Measurements from ENCODE around the gene FKBP11.

The FKBP11 gene

DNA sequence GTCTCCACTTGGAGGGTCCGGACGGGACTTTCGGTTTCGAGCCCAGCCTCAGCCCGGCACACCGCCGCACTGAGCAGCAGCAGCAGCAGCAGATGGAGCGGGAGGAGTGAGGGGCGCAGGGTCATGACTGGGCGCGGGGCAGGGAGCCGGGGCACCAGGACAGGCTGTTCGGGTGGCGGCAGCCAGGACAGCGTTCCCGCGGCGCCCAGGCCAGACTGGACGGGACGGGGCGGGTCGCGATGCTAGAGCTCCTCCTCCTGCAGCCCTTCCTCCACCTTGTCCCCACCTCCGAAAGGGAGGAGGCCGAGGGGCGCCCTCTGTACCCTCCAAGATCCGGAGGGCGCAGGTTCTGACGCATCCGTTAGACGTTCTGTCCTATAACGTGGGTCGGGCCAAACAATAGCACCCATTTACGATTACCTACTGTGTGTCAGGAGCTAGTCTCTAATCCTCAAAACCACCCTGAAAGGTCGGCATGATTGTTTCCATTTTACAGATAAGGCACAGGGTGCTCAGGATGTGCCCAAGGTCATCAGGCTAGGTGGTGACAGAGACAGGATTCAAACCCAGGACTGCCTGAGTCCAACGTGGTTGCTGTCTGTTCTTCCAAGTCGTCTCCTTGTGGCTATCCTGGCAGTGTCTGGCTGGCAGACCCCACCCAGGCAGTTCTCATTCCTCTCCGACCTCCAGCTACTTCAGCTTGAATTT is at the start of gene FKBP11:
Gene FKBP11 (minus strand): TSS at position 189 of the 708 bp plus-strand sequence. CDS start 64 bp downstream, at position 125.
- DNase-seq (ENCODE audit: low read depth in 2 of 2): peak; percentile 69 to 76

DNA sequence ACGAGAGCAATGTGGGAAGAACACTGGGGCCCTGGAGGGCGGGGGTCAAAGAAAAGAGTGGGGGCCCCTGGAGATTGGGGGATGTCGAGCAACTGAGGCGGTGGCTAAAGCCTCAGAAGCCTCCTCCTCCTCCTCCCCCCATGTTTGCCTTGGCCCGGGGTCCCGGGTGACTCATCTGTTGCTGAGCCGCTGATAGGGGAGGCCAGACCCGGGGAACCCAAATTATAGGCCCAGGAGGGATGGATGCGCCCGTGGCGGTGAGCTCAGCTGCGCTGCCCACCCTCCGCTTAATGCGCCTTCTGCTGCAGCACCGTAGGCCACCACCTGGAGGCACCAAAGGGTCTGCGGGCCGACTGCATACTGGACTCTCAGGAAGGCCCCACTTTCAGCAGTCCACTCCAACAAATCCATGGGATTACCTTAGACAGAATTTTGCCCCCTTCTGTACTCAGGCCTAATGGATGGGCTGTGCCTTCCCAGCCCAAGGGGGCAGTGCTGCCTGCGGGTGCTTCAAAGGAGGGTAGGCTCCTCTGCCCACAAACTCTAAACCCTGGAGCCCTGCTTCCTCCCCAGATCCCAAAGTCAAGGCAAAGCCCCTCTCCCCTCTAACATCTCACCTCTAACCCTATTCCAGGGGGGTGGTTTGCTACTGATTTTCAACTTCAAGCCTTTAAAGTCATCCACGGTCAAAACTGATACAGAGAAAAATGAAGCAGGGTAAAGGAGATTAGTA is 48.8 kb upstream of the FKBP11 start:
- no peak for DNase-seq (ENCODE audit: low read depth in 2 of 2)

DNA sequence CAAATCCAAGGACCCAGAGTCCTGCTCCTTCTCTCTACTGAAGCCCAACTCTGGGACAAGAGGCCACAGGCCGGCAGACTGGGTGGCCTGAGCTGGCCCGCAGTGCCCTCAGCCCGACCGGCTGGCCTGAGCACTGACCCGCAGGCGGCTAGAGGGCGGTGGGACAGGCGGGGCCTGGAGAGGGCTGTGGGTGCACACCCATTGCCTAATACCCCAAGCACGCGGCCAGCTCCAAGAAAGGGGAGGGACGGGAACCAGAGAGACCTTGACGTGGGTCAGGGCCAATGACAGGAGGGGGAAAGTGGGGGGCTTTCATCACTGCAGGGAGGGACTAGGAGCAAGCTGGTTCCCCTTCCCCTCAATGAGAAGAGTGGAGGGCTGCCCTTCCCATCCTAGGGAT is 48.2 kb upstream of the FKBP11 start:
- DNase-seq (ENCODE audit: low read depth in 2 of 2): no peak

GRCh38 chr12:48972952-48973483 is 47.7 kb upstream of the FKBP11 start:
- no peak for DNase-seq (ENCODE audit: low read depth in 2 of 2)

DNA sequence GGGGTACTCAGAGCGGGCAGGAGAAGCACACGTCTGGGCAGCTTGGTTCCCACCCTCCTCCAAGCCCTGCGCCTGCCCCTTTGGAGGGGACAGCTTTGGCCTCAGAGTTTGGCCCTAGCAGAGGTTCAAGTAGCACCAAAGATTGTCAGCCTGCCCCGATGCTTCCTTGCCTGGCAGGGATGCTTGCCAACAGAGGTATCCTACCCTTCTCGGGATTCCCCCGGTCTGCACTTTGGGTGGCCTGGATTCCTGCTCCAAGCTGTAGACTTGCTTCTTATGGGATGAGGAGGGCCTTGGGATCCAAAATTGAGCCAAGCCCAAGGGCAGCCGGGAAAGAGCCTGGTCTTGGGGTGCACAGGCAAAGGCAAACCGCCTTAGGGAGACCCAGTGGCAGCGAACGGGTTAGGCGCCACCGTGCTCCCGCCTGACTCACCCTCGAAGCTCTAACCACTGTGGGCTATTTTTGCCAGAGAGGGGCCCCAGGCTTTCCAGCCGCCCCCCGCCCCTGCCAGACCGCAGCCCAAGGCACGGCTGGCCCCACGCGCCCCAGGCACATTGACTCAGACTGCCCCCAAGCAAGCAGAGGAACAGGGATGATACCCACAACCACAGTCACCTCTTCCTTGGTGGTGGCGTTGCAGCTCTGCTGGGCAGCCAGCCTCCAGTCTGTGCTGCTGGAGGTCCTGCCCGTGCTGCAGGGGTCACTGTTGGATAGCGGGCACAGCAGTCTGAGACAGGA is 47.1 kb upstream of the FKBP11 start:
- DNase-seq (ENCODE audit: low read depth in 2 of 2): no peak

DNA sequence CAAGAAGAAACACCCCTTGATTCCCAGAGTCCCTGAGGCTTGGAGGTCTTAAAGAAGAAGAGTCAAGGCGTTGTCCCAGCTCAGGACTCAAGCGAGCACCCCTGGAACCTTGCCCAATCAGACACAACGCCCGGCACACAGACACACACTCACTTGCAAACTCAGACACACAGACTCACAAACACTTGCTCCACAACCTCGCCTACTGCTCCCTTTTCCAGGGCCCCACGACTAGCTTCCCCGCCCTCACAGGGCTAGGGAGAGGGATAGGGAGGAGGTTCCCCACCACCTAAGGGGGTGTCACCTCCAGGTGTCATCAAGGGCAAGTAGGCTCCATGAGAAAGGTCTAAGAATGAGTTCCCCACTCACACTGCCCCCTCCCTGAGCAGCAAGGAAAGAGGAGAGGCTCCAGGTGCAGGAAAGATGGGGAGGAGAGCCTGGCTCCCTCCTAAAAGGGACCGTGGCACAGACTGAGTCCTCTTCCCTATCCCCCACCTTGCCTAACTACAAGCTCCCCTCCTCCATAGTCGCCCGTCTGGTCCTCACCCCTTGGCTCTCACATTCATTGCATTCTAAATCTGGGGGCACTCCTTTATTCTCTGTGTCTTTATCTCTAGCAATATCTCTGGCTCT is 45.5 kb upstream of the FKBP11 start:
- DNase-seq (ENCODE audit: low read depth in 2 of 2): no peak

DNA sequence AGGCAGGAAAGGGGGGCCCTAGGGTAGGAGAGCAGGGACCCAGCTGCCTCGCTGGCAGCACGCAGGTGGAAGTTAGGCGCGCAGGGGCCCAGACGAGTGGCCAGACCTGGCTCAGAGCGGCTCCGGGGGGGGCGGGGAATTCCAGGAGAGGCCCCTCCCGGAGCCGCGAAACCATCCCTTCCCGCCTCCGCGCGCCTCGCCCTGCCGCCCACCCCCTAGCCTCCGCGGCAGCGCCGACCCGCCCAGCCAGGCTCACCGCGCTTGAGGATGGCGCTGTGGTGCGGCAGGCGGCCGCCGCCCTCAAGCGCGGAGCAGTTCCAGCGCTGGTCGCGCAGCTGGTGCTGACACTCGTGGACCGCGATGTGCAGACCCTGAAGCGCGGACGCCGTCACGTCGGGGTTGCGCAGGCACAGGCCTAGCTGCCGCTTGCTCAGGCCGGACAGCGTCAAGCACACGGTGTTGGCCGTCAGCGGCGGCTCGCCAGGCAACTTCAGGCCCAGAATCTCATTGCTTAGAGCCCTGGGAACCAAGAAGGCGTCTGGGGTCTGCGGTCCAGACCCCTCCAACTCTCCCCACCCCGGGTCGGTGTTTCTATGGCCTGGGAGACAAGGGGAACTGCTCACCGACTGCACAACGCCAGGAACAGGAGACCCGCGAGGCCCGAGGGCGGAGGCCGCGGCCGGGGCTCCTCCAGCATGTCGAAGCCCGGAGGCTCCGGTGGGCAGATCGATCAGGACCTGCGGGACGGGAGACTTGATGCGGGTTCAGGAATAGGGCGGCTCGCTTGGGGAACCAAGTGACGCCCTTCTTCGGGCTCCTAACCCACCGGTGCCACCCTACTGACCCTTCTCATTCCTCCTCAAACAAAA is 44.8 kb upstream of the FKBP11 start:
- no peak for DNase-seq (ENCODE audit: low read depth in 2 of 2)

DNA sequence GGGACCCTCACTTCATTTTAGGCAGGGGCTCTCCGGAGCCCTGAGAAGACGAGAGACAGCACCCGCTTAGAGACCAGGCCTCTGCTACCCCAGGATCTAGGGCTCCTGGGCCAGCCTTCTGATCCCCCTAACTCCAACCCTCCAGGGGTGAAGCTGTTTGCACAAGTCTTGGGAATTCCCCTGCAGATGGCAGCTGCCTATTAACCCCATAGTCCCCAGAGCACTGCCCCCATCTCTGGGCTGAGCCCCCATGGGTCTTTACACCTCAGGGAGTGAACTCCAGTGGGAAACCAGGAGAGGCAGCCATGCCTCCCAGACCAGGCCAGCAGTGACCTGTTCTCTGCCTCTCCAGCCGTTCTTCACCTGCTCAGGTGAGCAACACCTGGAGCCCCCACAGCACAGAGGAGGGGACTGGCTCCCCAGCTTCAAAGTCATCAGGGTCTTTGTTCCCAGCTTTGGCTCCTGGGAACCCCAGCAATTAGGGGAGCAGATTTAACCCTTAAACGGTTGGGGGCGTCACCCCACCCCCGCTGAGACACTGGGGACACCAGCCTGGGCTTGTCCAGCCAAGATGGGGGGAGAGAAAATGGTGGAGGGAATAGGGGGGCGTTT is 44.0 kb upstream of the FKBP11 start:
- DNase-seq (ENCODE audit: low read depth in 2 of 2): no peak

- no peak for DNase-seq (ENCODE audit: low read depth in 2 of 2)
Measured at GRCh38 chr12:48968467-48968866, 43.2 kb upstream of the FKBP11 start.

GRCh38 chr12:48967991-48968390 is 42.7 kb upstream of the FKBP11 start:
- DNase-seq (ENCODE audit: low read depth in 2 of 2): no peak

- DNase-seq (ENCODE audit: low read depth in 2 of 2): no peak
Measured at GRCh38 chr12:48966177-48966895, 41.0 kb upstream of the FKBP11 start.

DNA sequence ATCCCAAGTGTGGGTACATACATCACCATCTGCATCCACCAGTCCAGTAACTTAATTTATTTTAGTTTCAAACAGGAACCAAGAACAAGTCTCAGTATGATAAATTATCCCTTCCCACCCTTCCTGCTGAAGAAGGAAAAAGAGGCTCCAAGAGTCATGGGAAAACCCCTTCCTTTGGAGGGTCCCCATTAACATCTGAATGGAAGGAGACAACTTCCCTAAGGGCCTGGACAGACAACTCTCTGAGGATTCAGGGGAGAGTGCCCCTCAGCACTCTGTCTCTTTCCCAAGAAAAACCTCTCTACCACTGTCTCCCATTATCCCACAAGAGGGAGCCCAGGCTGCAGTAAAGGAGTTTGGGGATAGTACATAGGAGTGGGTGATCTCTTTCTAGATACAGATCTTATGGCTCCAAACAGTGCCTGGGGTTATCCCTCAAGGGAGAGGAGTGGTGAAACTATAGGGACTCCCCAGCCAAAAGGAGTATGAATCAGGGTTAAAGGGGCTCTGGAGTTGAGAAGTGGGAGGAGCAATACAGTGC is 40.1 kb upstream of the FKBP11 start:
- DNase-seq (ENCODE audit: low read depth in 2 of 2): no peak

- no peak for DNase-seq (ENCODE audit: low read depth in 2 of 2)
Measured at GRCh38 chr12:48961801-48962200, 36.5 kb upstream of the FKBP11 start.

DNA sequence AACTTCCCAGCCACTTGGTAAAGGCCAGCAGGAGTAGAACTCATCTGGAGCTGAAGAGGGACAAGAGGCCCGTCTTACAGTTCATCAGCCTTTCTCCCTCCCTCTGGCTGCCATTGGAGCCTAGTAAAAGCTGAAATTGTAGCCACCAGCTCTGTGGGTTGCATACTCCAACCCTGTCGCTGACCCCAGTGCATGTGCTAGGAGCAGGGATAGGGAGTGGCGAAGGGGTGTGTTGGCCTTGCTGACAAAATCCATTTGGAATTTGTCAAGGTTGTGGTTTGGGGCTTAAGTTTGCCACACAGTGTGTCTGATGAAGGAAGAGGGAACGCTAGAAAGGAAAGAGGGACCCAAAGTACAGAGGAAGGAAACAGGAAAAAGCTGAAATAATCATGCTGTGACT is 36.0 kb upstream of the FKBP11 start:
- DNase-seq (ENCODE audit: low read depth in 2 of 2): no peak

- DNase-seq (ENCODE audit: low read depth in 2 of 2): no peak
Measured at GRCh38 chr12:48960834-48961233, 35.5 kb upstream of the FKBP11 start.

DNA sequence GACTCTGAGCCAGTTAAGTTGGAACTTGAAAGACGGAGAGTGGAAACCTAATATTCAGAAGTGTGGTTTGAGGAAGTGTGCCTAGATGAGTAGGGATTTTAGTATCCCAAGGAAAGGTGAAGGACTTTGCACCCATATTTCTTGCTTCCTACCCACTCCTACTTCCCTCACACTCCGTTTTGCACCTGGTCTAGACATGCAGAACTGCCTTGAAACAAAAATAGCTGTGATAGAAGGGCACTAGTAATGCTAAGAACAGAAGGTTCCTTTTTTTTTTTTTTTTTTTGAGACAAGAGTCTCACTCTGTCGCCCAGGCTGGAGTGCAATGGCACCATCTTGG is 32.7 kb upstream of the FKBP11 start:
- no peak for DNase-seq (ENCODE audit: low read depth in 2 of 2)

DNA sequence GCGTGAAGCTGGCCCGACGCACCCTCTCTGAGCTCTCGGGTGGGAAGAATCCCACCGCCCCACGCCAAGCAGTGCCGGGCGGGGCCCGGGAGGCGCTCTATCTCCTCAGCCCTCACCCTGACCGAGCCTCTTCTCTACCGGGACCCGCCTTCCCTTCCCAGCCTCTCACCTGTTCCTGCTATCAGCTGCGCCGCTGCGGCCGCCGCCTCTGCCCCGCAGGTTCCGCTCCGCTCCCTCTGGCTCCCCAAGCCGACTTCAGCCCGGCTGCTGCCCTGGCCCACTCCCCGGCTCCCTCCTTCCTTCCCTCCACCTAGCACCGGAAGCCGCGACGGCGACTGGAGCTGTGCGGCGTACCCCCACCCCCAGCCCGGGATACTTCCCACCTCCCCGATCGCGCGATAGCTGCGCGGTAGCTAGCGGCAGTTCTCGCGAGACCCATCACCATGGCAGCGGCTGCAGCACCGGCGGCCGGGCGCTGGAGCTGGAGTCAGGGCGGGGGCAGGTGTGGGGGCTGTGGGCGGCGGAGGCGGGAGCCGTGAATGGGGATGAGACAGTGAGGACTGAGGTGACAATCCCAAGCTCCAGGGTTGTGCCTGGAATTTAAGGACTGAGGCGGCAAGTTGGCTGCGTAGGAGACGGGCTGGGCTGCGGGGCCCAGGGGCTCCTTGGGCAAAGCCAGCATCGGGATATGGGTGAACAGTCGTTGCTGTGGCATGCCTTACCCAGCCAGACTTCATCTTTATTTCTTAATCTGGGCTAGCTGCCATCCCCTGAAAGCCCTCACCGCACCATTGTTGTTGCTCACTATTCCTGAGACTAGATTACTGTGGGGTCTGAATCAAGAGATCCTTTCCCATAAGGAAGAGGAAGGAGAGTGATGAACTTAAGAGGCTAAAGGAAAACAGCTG is 32.1 kb upstream of the FKBP11 start, which contains the start of gene ARF3:
Gene ARF3 (minus strand): TSS at position 347 of the 908 bp plus-strand sequence. CDS start 16,392 bp downstream, outside the sequence.
- DNase-seq (ENCODE audit: low read depth in 2 of 2): peak; percentile 80 to 82

Data from activated CD8-positive, alpha-beta memory T cell treated with anti-CD3 and anti-CD28 coated beads for 4 hours (primary cell).